ENCODE results near the gene ZBTB38.

Gene ZBTB38

GRCh38 chr3:141384575-141384974 lies 16.3 kb downstream of the ZBTB38 start:
- Histone ChIP-seq H3K4me3 (ENCODE audit: low read length) (no peak overlapping the region), H3K36me3 (ENCODE audit: insufficient read depth, low read depth, low read length) (no peaks in the 10 kb centered on the region), H3K4me1 (ENCODE audit: insufficient read depth, low read length) (peaks cover 10% of the 10 kb centered on the region; the same call in 1 of the 2 replicates), H3K9me3 (ENCODE audit: insufficient read depth, low read depth, low read length) (no peaks in the 10 kb centered on the region), H3K9ac (ENCODE audit: low read depth, low read length) (no peak overlapping the region), H3K27me3 (ENCODE audit: insufficient read depth, low read length) (no peaks in the 10 kb centered on the region), H3K27ac (ENCODE audit: low read length) (no peak overlapping the region)

- Histone ChIP-seq H3K27me3 (ENCODE audit: insufficient read depth, low read length) (no peaks in the 10 kb centered on the region), H3K9me3 (ENCODE audit: insufficient read depth, low read depth, low read length) (no peaks in the 10 kb centered on the region), H3K27ac (ENCODE audit: low read length) (no peak overlapping the region), H3K36me3 (ENCODE audit: insufficient read depth, low read depth, low read length) (no peaks in the 10 kb centered on the region), H3K4me1 (ENCODE audit: insufficient read depth, low read length) (peaks cover 10% of the 10 kb centered on the region; the same call in 1 of the 2 replicates), H3K4me3 (ENCODE audit: low read length) (no peak overlapping the region), H3K9ac (ENCODE audit: low read depth, low read length) (no peak overlapping the region)
Observed at GRCh38 chr3:141385406-141386125, 17.3 kb downstream of the ZBTB38 start.

- H3K27ac ChIP-seq (ENCODE audit: low read length), result no peak overlapping the region
- H3K36me3 ChIP-seq (ENCODE audit: insufficient read depth, low read depth, low read length), result no peaks in the 10 kb centered on the region
- peaks cover 10% of the 10 kb centered on the region; the same call in 1 of the 2 replicates for H3K4me1 ChIP-seq (ENCODE audit: insufficient read depth, low read length)
- H3K4me3 ChIP-seq (ENCODE audit: low read length), result no peak overlapping the region
- H3K27me3 ChIP-seq (ENCODE audit: insufficient read depth, low read length), result no peaks in the 10 kb centered on the region
- no peaks in the 10 kb centered on the region for H3K9me3 ChIP-seq (ENCODE audit: insufficient read depth, low read depth, low read length)
- no peak overlapping the region for H3K9ac ChIP-seq (ENCODE audit: low read depth, low read length)
Observed at GRCh38 chr3:141386126-141386488, 17.8 kb downstream of the ZBTB38 start.

GRCh38 chr3:141386611-141387111 lies 18.4 kb downstream of the ZBTB38 start:
- no peak overlapping the region for H3K4me3 ChIP-seq (ENCODE audit: low read length)
- H3K9ac ChIP-seq (ENCODE audit: low read depth, low read length), result no peak overlapping the region
- peaks cover 10% of the 10 kb centered on the region; the same call in 1 of the 2 replicates for H3K4me1 ChIP-seq (ENCODE audit: insufficient read depth, low read length)
- H3K9me3 ChIP-seq (ENCODE audit: insufficient read depth, low read depth, low read length), result no peaks in the 10 kb centered on the region
- no peaks in the 10 kb centered on the region for H3K36me3 ChIP-seq (ENCODE audit: insufficient read depth, low read depth, low read length)
- no peak overlapping the region for H3K27ac ChIP-seq (ENCODE audit: low read length)
- no peaks in the 10 kb centered on the region for H3K27me3 ChIP-seq (ENCODE audit: insufficient read depth, low read length)

- H3K9ac ChIP-seq (ENCODE audit: low read depth, low read length), result no peak overlapping the region
Observed at GRCh38 chr3:141387516-141387915, 19.2 kb downstream of the ZBTB38 start.

GRCh38 chr3:141388395-141388794 lies 20.1 kb downstream of the ZBTB38 start:
- no peak overlapping the region for H3K27ac ChIP-seq (ENCODE audit: low read length)
- H3K9ac ChIP-seq (ENCODE audit: low read depth, low read length), result no peak overlapping the region
- H3K4me1 ChIP-seq (ENCODE audit: insufficient read depth, low read length), result peaks cover 24% of the 10 kb centered on the region

More at GRCh38 chr3:141387516-141387915, 19.2 kb downstream of the ZBTB38 start:
- Histone ChIP-seq H3K27ac (ENCODE audit: low read length) (no peak overlapping the region), H3K9me3 (ENCODE audit: insufficient read depth, low read depth, low read length) (no peaks in the 10 kb centered on the region), H3K36me3 (ENCODE audit: insufficient read depth, low read depth, low read length) (no peaks in the 10 kb centered on the region), H3K4me3 (ENCODE audit: low read length) (no peak overlapping the region), H3K27me3 (ENCODE audit: insufficient read depth, low read length) (no peaks in the 10 kb centered on the region), H3K4me1 (ENCODE audit: insufficient read depth, low read length) (peaks cover 17% of the 10 kb centered on the region; the same call in 1 of the 2 replicates)

GRCh38 chr3:141388823-141389621 lies 20.7 kb downstream of the ZBTB38 start:
- Histone ChIP-seq H3K9me3 (ENCODE audit: insufficient read depth, low read depth, low read length) (no peaks in the 10 kb centered on the region), H3K27me3 (ENCODE audit: insufficient read depth, low read length) (no peaks in the 10 kb centered on the region), H3K9ac (ENCODE audit: low read depth, low read length) (no peak overlapping the region), H3K4me1 (ENCODE audit: insufficient read depth, low read length) (peaks cover 28% of the 10 kb centered on the region), H3K36me3 (ENCODE audit: insufficient read depth, low read depth, low read length) (no peaks in the 10 kb centered on the region), H3K4me3 (ENCODE audit: low read length) (no peak overlapping the region), H3K27ac (ENCODE audit: low read length) (no peak overlapping the region)

More at GRCh38 chr3:141388395-141388794, 20.1 kb downstream of the ZBTB38 start:
- Histone ChIP-seq H3K9me3 (ENCODE audit: insufficient read depth, low read depth, low read length) (no peaks in the 10 kb centered on the region), H3K4me3 (ENCODE audit: low read length) (no peak overlapping the region), H3K27me3 (ENCODE audit: insufficient read depth, low read length) (no peaks in the 10 kb centered on the region), H3K36me3 (ENCODE audit: insufficient read depth, low read depth, low read length) (no peaks in the 10 kb centered on the region)

GRCh38 chr3:141389703-141390102 lies 21.4 kb downstream of the ZBTB38 start:
- no peaks in the 10 kb centered on the region for H3K9me3 ChIP-seq (ENCODE audit: insufficient read depth, low read depth, low read length)
- peaks cover 28% of the 10 kb centered on the region for H3K4me1 ChIP-seq (ENCODE audit: insufficient read depth, low read length)
- H3K9ac ChIP-seq (ENCODE audit: low read depth, low read length), result no peak overlapping the region
- no peaks in the 10 kb centered on the region for H3K27me3 ChIP-seq (ENCODE audit: insufficient read depth, low read length)
- no peak overlapping the region for H3K27ac ChIP-seq (ENCODE audit: low read length)
- H3K4me3 ChIP-seq (ENCODE audit: low read length), result no peak overlapping the region
- no peaks in the 10 kb centered on the region for H3K36me3 ChIP-seq (ENCODE audit: insufficient read depth, low read depth, low read length)

GRCh38 chr3:141390747-141391146 lies 22.4 kb downstream of the ZBTB38 start:
- H3K9ac ChIP-seq (ENCODE audit: low read depth, low read length), result no peak overlapping the region
- no peaks in the 10 kb centered on the region for H3K36me3 ChIP-seq (ENCODE audit: insufficient read depth, low read depth, low read length)
- H3K9me3 ChIP-seq (ENCODE audit: insufficient read depth, low read depth, low read length), result no peaks in the 10 kb centered on the region
- no peaks in the 10 kb centered on the region for H3K27me3 ChIP-seq (ENCODE audit: insufficient read depth, low read length)
- peaks cover 28% of the 10 kb centered on the region for H3K4me1 ChIP-seq (ENCODE audit: insufficient read depth, low read length)
- no peak overlapping the region for H3K27ac ChIP-seq (ENCODE audit: low read length)
- H3K4me3 ChIP-seq (ENCODE audit: low read length), result no peak overlapping the region

- Histone ChIP-seq H3K27me3 (ENCODE audit: insufficient read depth, low read length) (no peaks in the 10 kb centered on the region), H3K4me3 (ENCODE audit: low read length) (no peak overlapping the region), H3K9ac (ENCODE audit: low read depth, low read length) (no peak overlapping the region), H3K9me3 (ENCODE audit: insufficient read depth, low read depth, low read length) (no peaks in the 10 kb centered on the region), H3K4me1 (ENCODE audit: insufficient read depth, low read length) (peaks cover 28% of the 10 kb centered on the region), H3K36me3 (ENCODE audit: insufficient read depth, low read depth, low read length) (no peaks in the 10 kb centered on the region), H3K27ac (ENCODE audit: low read length) (no peak overlapping the region)
Observed at GRCh38 chr3:141391298-141391990, 23.1 kb downstream of the ZBTB38 start.

- Histone ChIP-seq H3K4me3 (ENCODE audit: low read length) (no peak overlapping the region), H3K36me3 (ENCODE audit: insufficient read depth, low read depth, low read length) (no peaks in the 10 kb centered on the region), H3K4me1 (ENCODE audit: insufficient read depth, low read length) (peaks cover 28% of the 10 kb centered on the region), H3K27me3 (ENCODE audit: insufficient read depth, low read length) (no peaks in the 10 kb centered on the region), H3K9ac (ENCODE audit: low read depth, low read length) (no peak overlapping the region), H3K27ac (ENCODE audit: low read length) (no peak overlapping the region), H3K9me3 (ENCODE audit: insufficient read depth, low read depth, low read length) (no peaks in the 10 kb centered on the region)
Observed at GRCh38 chr3:141391991-141392316, 23.6 kb downstream of the ZBTB38 start.
